Keratinocyte (primary cell): ENCODE data around the gene GRPEL2.

Experiments used
- CTCF ChIP-seq, 3 experiments: IDR thresholded peaks in 1 of 3; conservative IDR thresholded peaks in 1 of 3; optimal IDR thresholded peaks in 1 of 3; 2 replicates in 2 of 3; 3 replicates in 1 of 3; pipeline versions ENCODE3 to v1.5.1; 2011; ENCODE audit warnings: low read length in 3 of 3, mild to moderate bottlenecking in 3 of 3, moderate library complexity in 2 of 3, control low read depth in 1 of 3, inconsistent platforms in 1 of 3; ENCODE audit not compliant: insufficient read depth in 2 of 3; ENCODE audit errors: extremely low read depth in 1 of 3
- EZH2 ChIP-seq: IDR thresholded peaks from one replicate; pipeline ENCODE4 v1.6.1; 2012; ENCODE audit warnings: inconsistent platforms, mild to moderate bottlenecking, low read length, moderate library complexity

GRCh38 chr5:149310947-149311658 lies 34.2 kb upstream of the GRPEL2 start:
- TF ChIP-seq CTCF (optimal IDR thresholded peaks at IDR 0.05 in 1 of 3, IDR thresholded peaks at IDR 0.05 in 1 of 3, conservative IDR thresholded peaks at IDR 0.05 in 1 of 3; ENCODE audit: extremely low read depth in 1 of 3, insufficient read depth in 2 of 3, low read length in 3 of 3) (no peak), EZH2 (no peak)
